Colonic mucosa (tissue), 4 donors: ENCODE data around the gene KIF5A. TPM values are rescaled to one million over a fixed set of nuclear protein-coding genes. Genes with fewer than 3 reads are reported as not detected.
A peak's percentile ranks its signal among the peaks of the same experiment; 100 is the strongest.
"Not testable (repeated sequence)": the region's sequence is repeated elsewhere in the genome, so short reads cannot be mapped to it uniquely, and the experiment has no call there.

Source experiments
- DNase-seq: peaks from one replicate; pipeline ENCODE4 v3.0.0-alpha.2; 2020
- H3K27ac ChIP-seq: fragments of 200-600 bp; one replicate; pipeline ENCODE4 v1.8.0; 2021
- H3K27me3 ChIP-seq: fragments of 200-600 bp; one replicate; pipeline ENCODE4 v1.8.0; 2021
- H3K36me3 ChIP-seq: fragments of 200-600 bp; one replicate; pipeline ENCODE4 v1.8.0; 2021
- H3K4me1 ChIP-seq: fragments of 200-600 bp; one replicate; pipeline ENCODE4 v1.8.0; 2021; ENCODE audit warnings: mild to moderate bottlenecking
- H3K4me3 ChIP-seq: fragments of 200-600 bp; one replicate; pipeline ENCODE4 v1.8.0; 2021
- H3K9ac ChIP-seq, 2 donors: one replicate each; pipeline ENCODE4 v1.7.0; 2013; ENCODE audit warnings: control low read depth in 2 of 2, low read depth in 2 of 2, low read length in 2 of 2
- H3K9me3 ChIP-seq: fragments of 200-600 bp; one replicate; pipeline ENCODE4 v1.8.0; 2021
- intact Hi-C: fragments of 100-400 bp; cut with DNase I; formaldehyde crosslinking; loops from one replicate; pipeline ENCODE4 v1.14.1; 2022
- total RNA-seq, 2 donors: library from RNA; stranded (reverse); fragmentation: NEBNext Ultra II Directional in 1 of 2; extraction: Animal tissue kit (Norgen Biotek cat#: 25700) in 1 of 2; gene quantifications; one replicate each; pipeline ENCODE4 v1.2.1, GENCODE V29; 2021
- TF ChIP-seq, protein P1 (sequence below): fragments of 200-600 bp; IDR thresholded peaks from one replicate; pipeline ENCODE4 v1.8.0; 2022; ENCODE audit warnings: antibody characterized with exemption, mild to moderate bottlenecking
- donor health status: healthy.
- donor health status: DM: no; HTN: no; CAD: no.
- donor health status: DM: no; HTN: no; CAD: no.

The KIF5A gene
- total RNA-seq, 2 donors from 2014 or later: 0.67 to 2.1 TPM

DNA sequence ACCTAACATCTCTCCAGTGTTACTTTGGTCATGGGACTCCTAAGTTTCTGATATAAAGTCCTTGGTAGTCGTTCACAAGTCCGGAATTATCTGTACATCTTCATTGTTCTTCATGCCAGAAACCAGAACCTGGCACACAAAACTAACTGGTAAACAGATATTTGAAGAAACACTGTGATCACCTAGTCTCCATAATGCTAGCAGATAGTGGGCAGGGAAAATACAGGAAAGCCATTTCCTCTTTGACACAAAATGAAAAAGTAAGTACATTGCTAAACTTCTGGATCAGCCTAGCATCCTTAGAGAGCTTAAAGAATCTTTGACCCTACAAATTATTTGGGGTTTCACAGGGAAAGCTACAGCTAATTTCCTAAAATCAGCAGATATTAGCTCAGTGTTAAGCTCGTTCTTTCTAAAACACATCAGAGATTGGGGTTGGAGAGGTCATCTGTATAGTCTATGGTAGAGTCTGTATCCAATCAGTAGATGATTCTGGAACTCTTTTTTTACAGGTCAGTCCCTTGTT lies 34.4 kb upstream of the KIF5A start:
- DNase-seq: no peak
- H3K9ac ChIP-seq: no peak overlapping the region
- H3K36me3 ChIP-seq: peaks cover 23% of the 10 kb centered on the region
- H3K27me3 ChIP-seq: no peaks in the 10 kb centered on the region
- no peaks in the 10 kb centered on the region for H3K9me3 ChIP-seq
- H3K4me3 ChIP-seq: no peak overlapping the region
- no peak overlapping the region for H3K27ac ChIP-seq
- TF ChIP-seq, protein P1, sequence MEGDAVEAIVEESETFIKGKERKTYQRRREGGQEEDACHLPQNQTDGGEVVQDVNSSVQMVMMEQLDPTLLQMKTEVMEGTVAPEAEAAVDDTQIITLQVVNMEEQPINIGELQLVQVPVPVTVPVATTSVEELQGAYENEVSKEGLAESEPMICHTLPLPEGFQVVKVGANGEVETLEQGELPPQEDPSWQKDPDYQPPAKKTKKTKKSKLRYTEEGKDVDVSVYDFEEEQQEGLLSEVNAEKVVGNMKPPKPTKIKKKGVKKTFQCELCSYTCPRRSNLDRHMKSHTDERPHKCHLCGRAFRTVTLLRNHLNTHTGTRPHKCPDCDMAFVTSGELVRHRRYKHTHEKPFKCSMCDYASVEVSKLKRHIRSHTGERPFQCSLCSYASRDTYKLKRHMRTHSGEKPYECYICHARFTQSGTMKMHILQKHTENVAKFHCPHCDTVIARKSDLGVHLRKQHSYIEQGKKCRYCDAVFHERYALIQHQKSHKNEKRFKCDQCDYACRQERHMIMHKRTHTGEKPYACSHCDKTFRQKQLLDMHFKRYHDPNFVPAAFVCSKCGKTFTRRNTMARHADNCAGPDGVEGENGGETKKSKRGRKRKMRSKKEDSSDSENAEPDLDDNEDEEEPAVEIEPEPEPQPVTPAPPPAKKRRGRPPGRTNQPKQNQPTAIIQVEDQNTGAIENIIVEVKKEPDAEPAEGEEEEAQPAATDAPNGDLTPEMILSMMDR: no peak
- peaks cover 12% of the 10 kb centered on the region for H3K4me1 ChIP-seq
- intact Hi-C loops: no loop called here

GRCh38 chr12:57515934-57516541 lies 33.8 kb upstream of the KIF5A start:
- Histone ChIP-seq H3K27ac (no peak overlapping the region), H3K36me3 (peaks cover 23% of the 10 kb centered on the region), H3K4me1 (peaks cover 12% of the 10 kb centered on the region), H3K9me3 (no peaks in the 10 kb centered on the region), H3K9ac (no peak overlapping the region), H3K27me3 (no peaks in the 10 kb centered on the region), H3K4me3 (no peak overlapping the region)
- TF ChIP-seq, protein P1: no peak
- DNase-seq: no peak
- intact Hi-C loops: no loop called here

- intact Hi-C loops: no loop called here
- H3K9ac ChIP-seq: peak overlapping the region in 1 of 2 donors; percentile 19
- no peak for DNase-seq
Observed at GRCh38 chr12:57516617-57517153, 33.2 kb upstream of the KIF5A start.

DNA sequence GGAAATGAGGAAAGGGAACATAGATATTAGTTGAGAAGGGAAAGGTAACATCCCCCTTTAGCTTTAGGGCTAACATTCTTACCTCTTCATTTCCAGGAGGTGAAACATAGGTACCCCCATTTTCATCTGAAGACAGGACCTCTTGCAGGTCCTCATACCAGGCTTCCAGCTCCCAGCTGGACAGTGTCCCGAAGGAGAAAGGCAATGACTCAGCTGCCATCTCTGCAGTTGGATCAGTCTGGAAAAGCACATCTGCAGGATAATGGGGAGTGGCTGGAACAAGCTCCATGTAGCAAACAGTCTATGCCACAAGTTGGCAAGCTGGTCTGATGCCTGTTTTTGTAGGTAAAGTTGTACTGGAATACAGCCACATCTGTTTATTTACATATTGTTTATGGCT lies 32.7 kb upstream of the KIF5A start:
- TF ChIP-seq, protein P1: no peak
- H3K27me3 ChIP-seq: no peaks in the 10 kb centered on the region
- peaks cover 23% of the 10 kb centered on the region for H3K36me3 ChIP-seq
- no peaks in the 10 kb centered on the region for H3K9me3 ChIP-seq
- no peak overlapping the region for H3K4me3 ChIP-seq
- H3K9ac ChIP-seq: no peak overlapping the region
- no peak for DNase-seq
- peaks cover 19% of the 10 kb centered on the region for H3K4me1 ChIP-seq
- intact Hi-C loops: no loop called here
- H3K27ac ChIP-seq: no peak overlapping the region

More at GRCh38 chr12:57516617-57517153, 33.2 kb upstream of the KIF5A start:
- H3K27me3 ChIP-seq: no peaks in the 10 kb centered on the region
- TF ChIP-seq, protein P1: no peak
- H3K4me3 ChIP-seq: no peak overlapping the region
- no peak overlapping the region for H3K27ac ChIP-seq
- H3K9me3 ChIP-seq: no peaks in the 10 kb centered on the region
- peaks cover 23% of the 10 kb centered on the region for H3K36me3 ChIP-seq
- H3K4me1 ChIP-seq: peaks cover 14% of the 10 kb centered on the region

DNA sequence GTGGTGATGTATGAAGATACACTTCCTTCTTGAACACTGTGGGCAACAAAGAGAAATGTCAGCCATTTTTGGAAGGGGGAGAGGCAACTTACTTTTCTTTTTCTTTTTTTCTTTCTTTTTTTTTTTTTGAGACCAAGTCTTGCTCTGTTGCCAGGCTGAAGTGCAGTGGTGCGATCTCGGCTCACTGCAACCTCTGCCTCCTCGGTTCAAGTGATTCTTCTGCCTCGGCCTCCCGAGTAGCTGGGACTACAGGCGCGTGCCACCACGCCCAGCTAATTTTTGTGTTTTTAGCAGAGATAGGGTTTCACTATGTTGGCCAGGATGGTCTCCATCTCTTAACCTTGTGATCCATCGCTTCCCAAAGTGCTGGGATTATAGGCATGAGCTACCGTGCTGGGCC lies 32.1 kb upstream of the KIF5A start:
- H3K9ac ChIP-seq, H3K4me3 ChIP-seq, H3K27me3 ChIP-seq, DNase-seq, H3K27ac ChIP-seq, intact Hi-C loops, H3K9me3 ChIP-seq: not testable (repeated sequence)
- Histone ChIP-seq H3K4me1 (peaks cover 19% of the 10 kb centered on the region), H3K36me3 (peaks cover 23% of the 10 kb centered on the region)
